Left lobe of liver (tissue), 2 donors: ENCODE data around the gene GABRG3. TPM values are rescaled to one million over a fixed set of nuclear protein-coding genes. Genes with fewer than 3 reads are reported as not detected.

Experiments used
- ATAC-seq: fragments of 200-7000 bp; cut with Tn5 transposase; one replicate; pipeline ENCODE4 v1.9.1; 2020; ENCODE audit warnings: mild to moderate bottlenecking, moderate library complexity
- DNase-seq: peaks from one replicate; pipeline ENCODE4 v3.0.0-alpha.2; 2020; ENCODE audit warnings: low spot score
- total RNA-seq: library from RNA; stranded (reverse); gene quantifications from one replicate; pipeline ENCODE4 v1.2.1, GENCODE V29; 2021
- donor health status: DM: no; HTN: no; CAD: no; lungs with moderate emphysema.
- donor health status: DM: no; HTN: yes; CAD: no.

GABRG3 gene
- total RNA-seq, 1 donor from 2014 or later, result 0.03 TPM

- ATAC-seq, result no peak
Measured at GRCh38 chr15:27454281-27455075, 483.5 kb downstream of the GABRG3 start.

GRCh38 chr15:27456807-27457206 is 485.8 kb downstream of the GABRG3 start:
- ATAC-seq (no peak), DNase-seq (no peak)

More at GRCh38 chr15:27454281-27455075, 483.5 kb downstream of the GABRG3 start:
- DNase-seq, result no peak

- no peak for DNase-seq
Measured at GRCh38 chr15:27457766-27458165, 486.8 kb downstream of the GABRG3 start.

GRCh38 chr15:27458345-27459084 is 487.5 kb downstream of the GABRG3 start:
- ATAC-seq, result no peak
- no peak for DNase-seq

More at GRCh38 chr15:27457766-27458165, 486.8 kb downstream of the GABRG3 start:
- no peak for ATAC-seq

GRCh38 chr15:27459836-27460235 is 488.9 kb downstream of the GABRG3 start:
- no peak for DNase-seq
- ATAC-seq, result no peak

GRCh38 chr15:27461181-27461580 is 490.2 kb downstream of the GABRG3 start:
- ATAC-seq (no peak), DNase-seq (no peak)

- ATAC-seq (no peak), DNase-seq (no peak)
Measured at GRCh38 chr15:27463525-27464088, 492.6 kb downstream of the GABRG3 start.

- no peak for ATAC-seq
- no peak for DNase-seq
Measured at GRCh38 chr15:27464941-27465612, 494.1 kb downstream of the GABRG3 start.

GRCh38 chr15:27466758-27467157 is 495.8 kb downstream of the GABRG3 start:
- DNase-seq (no peak), ATAC-seq (no peak)

- DNase-seq (no peak), ATAC-seq (no peak)
Measured at GRCh38 chr15:27468151-27468591, 497.2 kb downstream of the GABRG3 start.

GRCh38 chr15:27473845-27474244 is 502.9 kb downstream of the GABRG3 start:
- no peak for DNase-seq

GRCh38 chr15:27475395-27475794 is 504.4 kb downstream of the GABRG3 start:
- DNase-seq, result no peak
- ATAC-seq, result no peak

More at GRCh38 chr15:27473845-27474244, 502.9 kb downstream of the GABRG3 start:
- ATAC-seq, result no peak

GRCh38 chr15:27479296-27480140 is 508.5 kb downstream of the GABRG3 start:
- DNase-seq (no peak), ATAC-seq (no peak)

- ATAC-seq, result no peak
Measured at GRCh38 chr15:27480141-27480530, 509.2 kb downstream of the GABRG3 start.

GRCh38 chr15:27480642-27481041 is 509.7 kb downstream of the GABRG3 start:
- no peak for DNase-seq
- ATAC-seq, result no peak

More at GRCh38 chr15:27480141-27480530, 509.2 kb downstream of the GABRG3 start:
- DNase-seq, result no peak

- DNase-seq (no peak), ATAC-seq (no peak)
Measured at GRCh38 chr15:27481768-27482167, 510.8 kb downstream of the GABRG3 start.

- DNase-seq (no peak), ATAC-seq (no peak)
Measured at GRCh38 chr15:27482287-27482686, 511.3 kb downstream of the GABRG3 start.

- DNase-seq (no peak), ATAC-seq (no peak)
Measured at GRCh38 chr15:27483124-27483523, 512.1 kb downstream of the GABRG3 start.

GRCh38 chr15:27485265-27485664 is 514.3 kb downstream of the GABRG3 start:
- no peak for DNase-seq
- ATAC-seq, result no peak

- DNase-seq, result no peak
- no peak for ATAC-seq
Measured at GRCh38 chr15:27486051-27486450, 515.1 kb downstream of the GABRG3 start.
